ENCODE measurements around the gene ATG13. TPM values are rescaled to one million over a fixed set of nuclear protein-coding genes. Genes with fewer than 3 reads are reported as not detected.

ATG13 gene
- total and polyA plus RNA-seq, 4 donors: 36.3 to 49.9 (median 41.2) TPM

DNA sequence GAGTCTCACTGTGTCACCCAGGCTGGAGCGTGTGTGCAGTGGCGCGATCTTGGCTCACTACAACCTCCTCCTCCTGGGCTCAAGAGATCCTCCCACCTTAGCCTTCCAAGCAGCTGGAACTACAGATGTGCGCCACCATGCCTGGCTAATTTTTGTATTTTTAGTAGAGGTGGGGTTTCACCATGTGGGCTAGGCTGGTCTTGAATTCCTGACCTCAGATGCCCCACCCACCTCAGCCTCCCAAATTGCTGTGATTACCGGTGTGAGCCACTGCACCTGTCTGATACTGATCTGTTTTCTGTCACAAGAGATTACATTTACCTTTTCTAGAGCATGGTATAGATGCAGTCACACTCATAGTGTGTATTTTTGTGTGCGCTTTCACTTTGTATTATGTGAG, 11.6 kb downstream of the ATG13 start:
- Histone ChIP-seq H3K4me3 (ENCODE audit: low read depth in 1 of 3, low read length in 3 of 3) (no peak overlapping the region), H3K9ac (ENCODE audit: low read depth in 1 of 2, low read length in 2 of 2) (no peak overlapping the region), H3K9me3 (ENCODE audit: control insufficient read depth in 4 of 4, low read length in 3 of 4) (no peaks in the 10 kb centered on the region), H3K27me3 (ENCODE audit: control insufficient read depth in 4 of 4, insufficient read depth in 4 of 4, low read length in 3 of 4) (no peaks in the 10 kb centered on the region), H3K36me3 (ENCODE audit: control insufficient read depth in 4 of 4, insufficient read depth in 3 of 4, low read depth in 1 of 4, low read length in 3 of 4) (peaks cover 2 to 10% (median 4%) of the 10 kb centered on the region in 4 donors), H3K4me1 (ENCODE audit: control insufficient read depth in 4 of 4, insufficient read depth in 4 of 4, low read length in 3 of 4) (peaks cover 4 to 14% (median 6%) of the 10 kb centered on the region in 4 donors), H3K27ac (ENCODE audit: low read depth in 1 of 2, low read length in 2 of 2) (no peak overlapping the region)
- no peak for DNase-seq (ENCODE audit: low spot score)
- WGBS: 95% methylated on average over 6 of the region's 6 CpGs
- TF ChIP-seq, protein P1, sequence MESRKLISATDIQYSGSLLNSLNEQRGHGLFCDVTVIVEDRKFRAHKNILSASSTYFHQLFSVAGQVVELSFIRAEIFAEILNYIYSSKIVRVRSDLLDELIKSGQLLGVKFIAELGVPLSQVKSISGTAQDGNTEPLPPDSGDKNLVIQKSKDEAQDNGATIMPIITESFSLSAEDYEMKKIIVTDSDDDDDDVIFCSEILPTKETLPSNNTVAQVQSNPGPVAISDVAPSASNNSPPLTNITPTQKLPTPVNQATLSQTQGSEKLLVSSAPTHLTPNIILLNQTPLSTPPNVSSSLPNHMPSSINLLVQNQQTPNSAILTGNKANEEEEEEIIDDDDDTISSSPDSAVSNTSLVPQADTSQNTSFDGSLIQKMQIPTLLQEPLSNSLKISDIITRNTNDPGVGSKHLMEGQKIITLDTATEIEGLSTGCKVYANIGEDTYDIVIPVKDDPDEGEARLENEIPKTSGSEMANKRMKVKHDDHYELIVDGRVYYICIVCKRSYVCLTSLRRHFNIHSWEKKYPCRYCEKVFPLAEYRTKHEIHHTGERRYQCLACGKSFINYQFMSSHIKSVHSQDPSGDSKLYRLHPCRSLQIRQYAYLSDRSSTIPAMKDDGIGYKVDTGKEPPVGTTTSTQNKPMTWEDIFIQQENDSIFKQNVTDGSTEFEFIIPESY (IDR thresholded peaks at IDR 0.05): no peak
- TF ChIP-seq RAD21 (IDR thresholded peaks at IDR 0.05) (no peak), SP1 (IDR thresholded peaks at IDR 0.05) (no peak), FOXA1 (IDR thresholded peaks at IDR 0.05) (no peak), GABPA (IDR thresholded peaks at IDR 0.05 in 1 of 2, conservative IDR thresholded peaks at IDR 0.05 in 1 of 2) (no peak), NR2F2 (IDR thresholded peaks at IDR 0.05) (no peak), HNF4G (IDR thresholded peaks at IDR 0.05) (no peak), JUND (IDR thresholded peaks at IDR 0.05) (no peak), EGR1 (IDR thresholded peaks at IDR 0.05; ENCODE audit: low read depth in 2 of 2) (no peak)
- TF ChIP-seq, protein P2, sequence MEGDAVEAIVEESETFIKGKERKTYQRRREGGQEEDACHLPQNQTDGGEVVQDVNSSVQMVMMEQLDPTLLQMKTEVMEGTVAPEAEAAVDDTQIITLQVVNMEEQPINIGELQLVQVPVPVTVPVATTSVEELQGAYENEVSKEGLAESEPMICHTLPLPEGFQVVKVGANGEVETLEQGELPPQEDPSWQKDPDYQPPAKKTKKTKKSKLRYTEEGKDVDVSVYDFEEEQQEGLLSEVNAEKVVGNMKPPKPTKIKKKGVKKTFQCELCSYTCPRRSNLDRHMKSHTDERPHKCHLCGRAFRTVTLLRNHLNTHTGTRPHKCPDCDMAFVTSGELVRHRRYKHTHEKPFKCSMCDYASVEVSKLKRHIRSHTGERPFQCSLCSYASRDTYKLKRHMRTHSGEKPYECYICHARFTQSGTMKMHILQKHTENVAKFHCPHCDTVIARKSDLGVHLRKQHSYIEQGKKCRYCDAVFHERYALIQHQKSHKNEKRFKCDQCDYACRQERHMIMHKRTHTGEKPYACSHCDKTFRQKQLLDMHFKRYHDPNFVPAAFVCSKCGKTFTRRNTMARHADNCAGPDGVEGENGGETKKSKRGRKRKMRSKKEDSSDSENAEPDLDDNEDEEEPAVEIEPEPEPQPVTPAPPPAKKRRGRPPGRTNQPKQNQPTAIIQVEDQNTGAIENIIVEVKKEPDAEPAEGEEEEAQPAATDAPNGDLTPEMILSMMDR (IDR thresholded peaks at IDR 0.05; ENCODE audit: low read depth, low read length, missing input control): no peak

GRCh38 chr11:46630237-46630636, 12.9 kb downstream of the ATG13 start:
- H3K4me1 ChIP-seq (ENCODE audit: control insufficient read depth in 4 of 4, insufficient read depth in 4 of 4, low read length in 3 of 4): peaks cover 5 to 12% (median 8%) of the 10 kb centered on the region in 4 donors
- WGBS: 50% methylated on average over 1 of the region's 1 CpG
- no peak overlapping the region for H3K27ac ChIP-seq (ENCODE audit: low read depth in 1 of 2, low read length in 2 of 2)
- H3K9ac ChIP-seq (ENCODE audit: low read depth in 1 of 2, low read length in 2 of 2): no peak overlapping the region
- H3K27me3 ChIP-seq (ENCODE audit: control insufficient read depth in 4 of 4, insufficient read depth in 4 of 4, low read length in 3 of 4): no peaks in the 10 kb centered on the region
- no peak overlapping the region for H3K4me3 ChIP-seq (ENCODE audit: low read depth in 1 of 3, low read length in 3 of 3)
- DNase-seq (ENCODE audit: low spot score): no peak
- peaks cover 2 to 10% (median 4%) of the 10 kb centered on the region in 4 donors for H3K36me3 ChIP-seq (ENCODE audit: control insufficient read depth in 4 of 4, insufficient read depth in 3 of 4, low read depth in 1 of 4, low read length in 3 of 4)
- H3K9me3 ChIP-seq (ENCODE audit: control insufficient read depth in 4 of 4, low read length in 3 of 4): no peaks in the 10 kb centered on the region
- no peak for TF ChIP-seq GABPA (IDR thresholded peaks at IDR 0.05 in 1 of 2, conservative IDR thresholded peaks at IDR 0.05 in 1 of 2)
- TF ChIP-seq, protein P2 (IDR thresholded peaks at IDR 0.05; ENCODE audit: low read depth, low read length, missing input control): no peak
- TF ChIP-seq RAD21 (IDR thresholded peaks at IDR 0.05): no peak
- TF ChIP-seq, protein P1 (IDR thresholded peaks at IDR 0.05): no peak
- no peak for TF ChIP-seq EGR1 (IDR thresholded peaks at IDR 0.05; ENCODE audit: low read depth in 2 of 2)
- no peak for TF ChIP-seq MAX (IDR thresholded peaks at IDR 0.05)
- TF ChIP-seq JUND (IDR thresholded peaks at IDR 0.05): no peak
- TF ChIP-seq HNF4A (conservative IDR thresholded peaks at IDR 0.05): peak; percentile 36 to 43
- TF ChIP-seq FOXA2 (IDR thresholded peaks at IDR 0.05): no peak
- no peak for TF ChIP-seq TAF1 (conservative IDR thresholded peaks at IDR 0.05)
- no peak for TF ChIP-seq FOXA1 (IDR thresholded peaks at IDR 0.05)
- no peak for TF ChIP-seq SP1 (IDR thresholded peaks at IDR 0.05)
- TF ChIP-seq NR2F2 (IDR thresholded peaks at IDR 0.05): no peak
- TF ChIP-seq RXRA (IDR thresholded peaks at IDR 0.05): peak in 1 of 2 donors; percentile 14
- no peak for TF ChIP-seq HNF4G (IDR thresholded peaks at IDR 0.05)
- no peak for TF ChIP-seq REST (IDR thresholded peaks at IDR 0.05)

Data from liver (tissue), 9 donors.